Measurements from ENCODE around the gene PDE1A. TPM values are rescaled to one million over a fixed set of nuclear protein-coding genes. Genes with fewer than 3 reads are reported as not detected.

Gene PDE1A
- total and polyA plus RNA-seq, 7 experiments from 2014 or later, result not detected

DNA sequence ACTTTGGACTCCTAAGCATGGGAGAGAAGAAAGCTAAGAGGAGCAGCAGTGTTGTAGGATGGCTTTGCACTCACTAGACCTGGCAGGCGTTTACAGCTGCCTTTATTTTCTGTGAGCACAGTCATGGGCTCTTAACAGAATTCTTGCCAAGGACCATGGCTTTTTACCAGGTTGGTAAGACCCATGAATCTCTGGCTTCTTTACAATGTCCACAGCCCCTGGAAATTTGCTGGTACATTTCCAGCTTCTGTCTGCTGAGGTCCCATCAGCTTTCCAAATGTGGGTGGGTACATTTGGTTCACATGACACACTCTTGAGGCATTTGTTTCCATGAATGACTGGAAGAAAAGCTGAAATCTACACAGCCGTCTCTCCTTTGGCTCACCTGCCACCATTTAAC is 278.5 kb downstream of the PDE1A start:
- no peak for DNase-seq
- POLR2A ChIA-PET, result no interaction called here
- H3K27ac ChIP-seq (ENCODE audit: low read depth, low read length), result no peak overlapping the region
- ATAC-seq, result no peak
- intact Hi-C loops (cut with micrococcal nuclease), result no loop called here
- Mint-ChIP-seq H3K27me3 (no peaks in the 10 kb centered on the region), H3K9me3 (no peaks in the 10 kb centered on the region), H3K4me1 (no peaks in the 10 kb centered on the region), H3K4me3 (no peak overlapping the region), H3K27ac (no peak overlapping the region), H3K36me3 (no peaks in the 10 kb centered on the region)
- no peaks in the 10 kb centered on the region for H3K9me3 ChIP-seq (ENCODE audit: control insufficient read depth in 2 of 3, low read length in 3 of 3)
- no peaks in the 10 kb centered on the region for H3K36me3 ChIP-seq (ENCODE audit: control insufficient read depth in 2 of 3, insufficient read depth in 3 of 3, low read length in 3 of 3)
- H3K27me3 ChIP-seq (ENCODE audit: control insufficient read depth in 2 of 2, insufficient read depth in 2 of 2, low read length in 2 of 2), result no peaks in the 10 kb centered on the region
- no peaks in the 10 kb centered on the region for H3K4me1 ChIP-seq (ENCODE audit: control insufficient read depth in 2 of 2, insufficient read depth in 2 of 2, low read length in 2 of 2)
- no peak overlapping the region for H3K4me3 ChIP-seq (ENCODE audit: low read length)
- CTCF ChIA-PET, result no interaction called here

DNA sequence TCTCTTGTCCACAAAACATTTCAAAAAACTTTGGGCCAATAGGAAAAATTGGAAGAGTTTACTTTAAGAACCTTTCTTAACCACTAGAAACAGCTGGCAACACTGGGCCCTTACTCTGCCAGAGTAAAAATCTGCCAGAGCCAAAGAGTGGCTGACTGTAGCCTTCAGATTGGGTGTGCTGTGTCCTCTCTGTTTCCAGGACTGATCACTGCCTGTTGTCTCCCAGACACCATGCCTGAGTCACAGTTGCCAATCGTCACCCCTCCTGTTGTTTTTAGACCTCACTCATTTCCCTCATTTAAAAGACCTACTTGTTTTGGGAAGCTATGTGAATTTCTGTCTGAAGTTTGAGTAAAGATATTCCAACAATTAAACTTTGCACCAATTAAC is 282.1 kb downstream of the PDE1A start:
- DNase-seq, result no peak

DNA sequence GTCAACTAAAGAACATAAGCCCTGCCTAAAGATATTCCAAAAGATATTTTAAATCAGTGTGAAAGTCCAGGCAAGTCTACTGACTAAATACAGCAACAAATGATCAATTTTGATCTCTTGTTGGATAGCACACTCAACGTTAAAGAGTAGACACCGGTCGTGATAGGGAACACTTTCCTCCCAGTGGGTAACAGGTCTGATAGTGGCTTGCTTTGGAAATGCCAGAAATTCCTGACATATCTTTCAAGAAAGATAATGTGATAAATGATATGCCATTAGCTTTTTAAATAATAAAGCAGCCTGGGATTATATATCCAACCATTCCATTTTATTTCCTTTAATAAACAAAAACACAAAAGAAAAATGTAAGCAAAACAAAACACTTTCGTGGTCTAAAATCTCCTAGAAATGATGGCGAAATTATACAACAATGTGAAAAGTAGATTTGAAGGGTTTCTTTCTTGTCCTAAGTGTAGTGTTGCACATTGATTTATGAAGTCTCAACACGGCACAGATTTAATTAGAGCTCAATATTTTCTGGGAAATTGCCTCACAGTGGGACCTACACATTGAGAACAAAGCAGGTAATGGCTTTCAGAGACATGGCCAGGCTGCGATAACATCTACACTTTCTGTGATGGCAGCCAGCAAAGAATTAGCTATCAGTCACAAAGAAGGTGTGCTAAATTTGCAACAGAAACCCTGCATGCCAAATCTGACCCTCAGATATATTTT is 282.6 kb downstream of the PDE1A start:
- intact Hi-C loops (cut with micrococcal nuclease), result no loop called here
- POLR2A ChIA-PET, result no interaction called here
- H3K36me3 Mint-ChIP-seq, result no peaks in the 10 kb centered on the region
- Histone ChIP-seq H3K9me3 (ENCODE audit: control insufficient read depth in 2 of 3, low read length in 3 of 3) (no peaks in the 10 kb centered on the region), H3K27me3 (ENCODE audit: control insufficient read depth in 2 of 2, insufficient read depth in 2 of 2, low read length in 2 of 2) (no peaks in the 10 kb centered on the region), H3K36me3 (ENCODE audit: control insufficient read depth in 2 of 3, insufficient read depth in 3 of 3, low read length in 3 of 3) (no peaks in the 10 kb centered on the region), H3K4me1 (ENCODE audit: control insufficient read depth in 2 of 2, insufficient read depth in 2 of 2, low read length in 2 of 2) (no peaks in the 10 kb centered on the region), H3K27ac (ENCODE audit: low read depth, low read length) (no peak overlapping the region), H3K4me3 (ENCODE audit: low read length) (no peak overlapping the region)
- no peaks in the 10 kb centered on the region for H3K9me3 Mint-ChIP-seq
- ATAC-seq (no peak), DNase-seq (no peak)
- CTCF ChIA-PET, result no interaction called here
- H3K4me1 Mint-ChIP-seq, result no peaks in the 10 kb centered on the region
- H3K27me3 Mint-ChIP-seq, result peaks cover 0 to 9% (median 0%) of the 10 kb centered on the region in 5 donors
- H3K27ac Mint-ChIP-seq, result no peak overlapping the region
- H3K4me3 Mint-ChIP-seq, result no peak overlapping the region

More for the DNA sequence above, 282.1 kb downstream of the PDE1A start:
- peaks cover 0 to 9% (median 0%) of the 10 kb centered on the region in 5 donors for H3K27me3 Mint-ChIP-seq
- CTCF ChIA-PET, result no interaction called here
- ATAC-seq, result no peak
- Histone ChIP-seq H3K4me1 (ENCODE audit: control insufficient read depth in 2 of 2, insufficient read depth in 2 of 2, low read length in 2 of 2) (no peaks in the 10 kb centered on the region), H3K36me3 (ENCODE audit: control insufficient read depth in 2 of 3, insufficient read depth in 3 of 3, low read length in 3 of 3) (no peaks in the 10 kb centered on the region), H3K27ac (ENCODE audit: low read depth, low read length) (no peak overlapping the region), H3K4me3 (ENCODE audit: low read length) (no peak overlapping the region), H3K9me3 (ENCODE audit: control insufficient read depth in 2 of 3, low read length in 3 of 3) (no peaks in the 10 kb centered on the region), H3K27me3 (ENCODE audit: control insufficient read depth in 2 of 2, insufficient read depth in 2 of 2, low read length in 2 of 2) (no peaks in the 10 kb centered on the region)
- intact Hi-C loops (cut with micrococcal nuclease), result no loop called here
- no peaks in the 10 kb centered on the region for H3K4me1 Mint-ChIP-seq
- POLR2A ChIA-PET, result no interaction called here
- H3K9me3 Mint-ChIP-seq, result no peaks in the 10 kb centered on the region
- H3K36me3 Mint-ChIP-seq, result no peaks in the 10 kb centered on the region
- no peak overlapping the region for H3K27ac Mint-ChIP-seq
- no peak overlapping the region for H3K4me3 Mint-ChIP-seq

DNA sequence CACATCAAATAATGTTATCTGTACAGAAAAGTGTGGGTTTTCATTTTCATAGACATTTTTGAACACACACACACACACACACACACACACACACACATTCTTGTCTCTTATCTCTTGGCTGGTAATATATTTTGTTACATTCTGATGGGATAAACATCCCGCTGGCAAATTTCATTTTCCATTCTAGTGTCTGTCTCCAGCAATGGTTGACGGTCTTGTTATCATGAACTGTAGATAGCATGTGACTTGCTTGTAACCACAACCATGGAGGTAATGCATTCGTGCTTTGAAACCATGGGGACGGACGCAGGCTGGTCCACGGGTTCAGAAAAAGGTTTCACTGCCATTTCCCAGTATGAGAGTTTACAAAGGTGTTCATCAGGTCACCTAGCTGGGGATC is 284.8 kb downstream of the PDE1A start:
- ChIA-PET POLR2A (no interaction called here), CTCF (interaction anchor here (0.7 kb wide), 1 partner anchor 1885 kb away, joined by 3 read pairs; no protein-coding TSS in a partner anchor)
- Histone ChIP-seq H3K4me3 (ENCODE audit: low read length) (no peak overlapping the region), H3K27me3 (ENCODE audit: control insufficient read depth in 2 of 2, insufficient read depth in 2 of 2, low read length in 2 of 2) (no peaks in the 10 kb centered on the region), H3K36me3 (ENCODE audit: control insufficient read depth in 2 of 3, insufficient read depth in 3 of 3, low read length in 3 of 3) (no peaks in the 10 kb centered on the region), H3K4me1 (ENCODE audit: control insufficient read depth in 2 of 2, insufficient read depth in 2 of 2, low read length in 2 of 2) (no peaks in the 10 kb centered on the region), H3K27ac (ENCODE audit: low read depth, low read length) (no peak overlapping the region), H3K9me3 (ENCODE audit: control insufficient read depth in 2 of 3, low read length in 3 of 3) (no peaks in the 10 kb centered on the region)
- Mint-ChIP-seq H3K36me3 (no peaks in the 10 kb centered on the region), H3K27ac (no peak overlapping the region), H3K9me3 (no peaks in the 10 kb centered on the region), H3K27me3 (peaks cover 0 to 18% (median 7%) of the 10 kb centered on the region in 5 donors), H3K4me1 (no peaks in the 10 kb centered on the region), H3K4me3 (no peak overlapping the region)
- intact Hi-C loops (cut with micrococcal nuclease), result no loop called here
- DNase-seq, result no peak
- no peak for ATAC-seq

DNA sequence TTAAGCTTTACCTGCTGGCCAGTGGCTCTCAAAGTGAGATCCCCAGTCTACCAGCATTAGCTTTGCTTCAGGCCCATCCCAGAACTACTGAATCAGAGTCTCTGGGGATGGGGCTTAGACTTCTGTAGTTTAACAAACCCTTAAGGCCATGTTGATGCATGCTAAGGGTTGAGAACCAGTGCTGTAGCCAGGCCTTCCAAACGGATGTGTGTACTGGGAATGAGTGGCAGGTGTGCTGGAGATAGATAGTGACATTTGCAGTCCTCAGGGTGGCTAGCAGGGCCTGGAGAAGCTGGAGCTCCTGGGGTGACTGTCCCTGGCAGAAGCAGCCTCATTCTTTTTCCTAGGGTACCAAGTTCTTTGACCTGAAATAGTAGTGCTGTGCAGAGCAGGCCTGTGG is 292.6 kb downstream of the PDE1A start:
- no peak overlapping the region for H3K4me3 ChIP-seq (ENCODE audit: low read length)
- ChIA-PET CTCF (no interaction called here), POLR2A (no interaction called here)
- DNase-seq (no peak), ATAC-seq (no peak)
- Mint-ChIP-seq H3K36me3 (no peaks in the 10 kb centered on the region), H3K4me1 (no peaks in the 10 kb centered on the region), H3K9me3 (no peaks in the 10 kb centered on the region), H3K27ac (no peak overlapping the region), H3K4me3 (no peak overlapping the region), H3K27me3 (peaks cover 0 to 24% (median 9%) of the 10 kb centered on the region in 5 donors)
- H3K4me1 ChIP-seq (ENCODE audit: control insufficient read depth in 2 of 2, insufficient read depth in 2 of 2, low read length in 2 of 2), result no peaks in the 10 kb centered on the region
- H3K9me3 ChIP-seq (ENCODE audit: control insufficient read depth in 2 of 3, low read length in 3 of 3), result no peaks in the 10 kb centered on the region
- intact Hi-C loops (cut with micrococcal nuclease), result no loop called here
- H3K27me3 ChIP-seq (ENCODE audit: control insufficient read depth in 2 of 2, insufficient read depth in 2 of 2, low read length in 2 of 2), result no peaks in the 10 kb centered on the region
- H3K27ac ChIP-seq (ENCODE audit: low read depth, low read length), result no peak overlapping the region
- H3K36me3 ChIP-seq (ENCODE audit: control insufficient read depth in 2 of 3, insufficient read depth in 3 of 3, low read length in 3 of 3), result no peaks in the 10 kb centered on the region

DNA sequence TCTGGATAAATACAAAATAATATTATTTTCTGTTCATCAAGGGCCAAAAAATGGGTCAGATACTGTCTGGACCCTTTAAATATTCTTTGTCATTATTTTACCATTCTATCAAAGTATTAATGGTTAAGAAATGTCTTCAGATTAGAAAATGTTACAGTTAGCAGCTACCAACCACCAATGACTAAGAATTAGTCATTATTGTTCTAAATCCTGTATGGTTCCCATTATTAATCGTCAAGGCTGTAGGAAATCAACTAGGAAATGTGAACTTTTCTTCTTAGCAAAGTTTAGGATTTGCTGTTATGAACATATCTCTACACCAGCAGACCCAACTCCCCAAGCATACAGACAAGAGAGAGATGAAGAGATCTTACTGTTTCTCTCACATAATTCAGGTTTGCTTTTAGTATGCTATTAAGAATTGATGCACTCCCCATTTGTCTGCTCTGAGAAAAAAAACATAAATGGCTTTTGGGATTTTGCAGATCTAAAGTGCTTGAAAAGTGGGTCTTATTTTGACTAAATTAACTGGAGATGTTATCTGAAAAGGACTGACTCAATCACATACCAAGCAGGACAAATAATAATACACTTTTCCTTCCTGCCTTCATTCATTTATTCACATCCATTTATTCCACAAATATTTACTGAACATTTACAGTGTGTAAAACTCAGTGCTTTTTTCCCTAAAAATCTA is 293.5 kb downstream of the PDE1A start:
- H3K36me3 Mint-ChIP-seq, result no peaks in the 10 kb centered on the region
- ATAC-seq (no peak), DNase-seq (no peak)
- H3K9me3 Mint-ChIP-seq, result no peaks in the 10 kb centered on the region
- H3K4me3 Mint-ChIP-seq, result no peak overlapping the region
- Histone ChIP-seq H3K9me3 (ENCODE audit: control insufficient read depth in 2 of 3, low read length in 3 of 3) (no peaks in the 10 kb centered on the region), H3K36me3 (ENCODE audit: control insufficient read depth in 2 of 3, insufficient read depth in 3 of 3, low read length in 3 of 3) (no peaks in the 10 kb centered on the region), H3K4me3 (ENCODE audit: low read length) (no peak overlapping the region), H3K27ac (ENCODE audit: low read depth, low read length) (no peak overlapping the region), H3K4me1 (ENCODE audit: control insufficient read depth in 2 of 2, insufficient read depth in 2 of 2, low read length in 2 of 2) (no peaks in the 10 kb centered on the region), H3K27me3 (ENCODE audit: control insufficient read depth in 2 of 2, insufficient read depth in 2 of 2, low read length in 2 of 2) (no peaks in the 10 kb centered on the region)
- H3K27me3 Mint-ChIP-seq, result peaks cover 0 to 18% (median 9%) of the 10 kb centered on the region in 5 donors
- no peak overlapping the region for H3K27ac Mint-ChIP-seq
- ChIA-PET CTCF (no interaction called here), POLR2A (no interaction called here)
- intact Hi-C loops (cut with micrococcal nuclease), result no loop called here
- H3K4me1 Mint-ChIP-seq, result no peaks in the 10 kb centered on the region

DNA sequence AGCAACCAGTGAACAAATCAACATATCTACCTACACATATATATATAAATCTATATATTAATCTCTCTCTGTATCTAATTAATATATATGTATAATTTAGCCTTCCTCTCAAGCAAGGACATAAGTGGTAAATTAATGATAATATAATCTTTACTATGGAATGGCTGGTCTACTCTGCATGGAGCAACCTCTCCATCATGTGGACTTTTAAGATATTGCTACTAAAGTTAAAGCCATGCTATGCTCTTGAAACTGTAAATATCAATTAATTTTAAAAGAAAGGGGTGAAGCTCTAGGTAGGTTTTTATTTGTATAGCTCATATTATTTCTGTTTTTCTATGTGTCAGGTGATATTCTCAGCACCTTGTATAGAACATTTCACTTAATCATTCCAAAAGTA is 294.2 kb downstream of the PDE1A start:
- H3K27me3 Mint-ChIP-seq, result peaks cover 0 to 21% (median 10%) of the 10 kb centered on the region in 5 donors
- no peak for ATAC-seq
- H3K4me3 ChIP-seq (ENCODE audit: low read length), result no peak overlapping the region
- no peaks in the 10 kb centered on the region for H3K9me3 Mint-ChIP-seq
- DNase-seq, result no peak
- no peak overlapping the region for H3K27ac ChIP-seq (ENCODE audit: low read depth, low read length)
- no peak overlapping the region for H3K27ac Mint-ChIP-seq
- intact Hi-C loops (cut with micrococcal nuclease), result no loop called here
- H3K4me3 Mint-ChIP-seq, result no peak overlapping the region
- ChIA-PET CTCF (no interaction called here), POLR2A (no interaction called here)
- H3K4me1 Mint-ChIP-seq, result no peaks in the 10 kb centered on the region
- H3K27me3 ChIP-seq (ENCODE audit: control insufficient read depth in 2 of 2, insufficient read depth in 2 of 2, low read length in 2 of 2), result no peaks in the 10 kb centered on the region
- H3K9me3 ChIP-seq (ENCODE audit: control insufficient read depth in 2 of 3, low read length in 3 of 3), result no peaks in the 10 kb centered on the region
- H3K36me3 ChIP-seq (ENCODE audit: control insufficient read depth in 2 of 3, insufficient read depth in 3 of 3, low read length in 3 of 3), result no peaks in the 10 kb centered on the region
- no peaks in the 10 kb centered on the region for H3K4me1 ChIP-seq (ENCODE audit: control insufficient read depth in 2 of 2, insufficient read depth in 2 of 2, low read length in 2 of 2)
- H3K36me3 Mint-ChIP-seq, result no peaks in the 10 kb centered on the region

Measured in naive thymus-derived CD4-positive, alpha-beta T cell (primary cell).